GM12878 (cell line): ENCODE data around the gene KLHL35.

ENCODE experiments used
- CREB1 ChIP-seq: IDR thresholded peaks from 2 replicates; pipeline ENCODE4 v1.6.1; 2012; ENCODE audit warnings: low read depth, mild to moderate bottlenecking, inconsistent platforms
- CTCF ChIP-seq, 3 experiments: IDR thresholded peaks in 2 of 3; conservative IDR thresholded peaks in 1 of 3; 2 replicates each; pipeline ENCODE4 v1.5.1; 2011; ENCODE audit warnings: low read depth in 3 of 3, low read length in 3 of 3, mild to moderate bottlenecking in 3 of 3, control low read depth in 2 of 3, moderate library complexity in 2 of 3, inconsistent platforms in 1 of 3, mixed read lengths in 1 of 3; ENCODE audit not compliant: control insufficient read depth in 2 of 3, insufficient read depth in 1 of 3; ENCODE audit errors: extremely low read depth in 1 of 3
- EZH2 ChIP-seq: IDR thresholded peaks from 2 replicates; pipeline ENCODE4 v1.6.1; 2012; ENCODE audit warnings: low read depth, mild to moderate bottlenecking, control low read depth, inconsistent platforms, low read length, borderline replicate concordance; ENCODE audit not compliant: control insufficient read depth
- GABPA ChIP-seq: IDR thresholded peaks from 2 replicates; pipeline ENCODE4 v1.6.1; 2014; ENCODE audit warnings: antibody characterized with exemption, low read depth, mild to moderate bottlenecking, inconsistent platforms
- MEF2A ChIP-seq: IDR thresholded peaks from 2 replicates; pipeline ENCODE4 v1.6.1; 2011; ENCODE audit warnings: low read depth, mild to moderate bottlenecking, low read length, moderate library complexity; ENCODE audit not compliant: insufficient read depth
- POLR2AphosphoS5 ChIP-seq: IDR thresholded peaks from 2 replicates; pipeline ENCODE4 v1.6.1; 2011; ENCODE audit warnings: mild to moderate bottlenecking, low read length, inconsistent platforms
- REST ChIP-seq: IDR thresholded peaks from 2 replicates; pipeline ENCODE4 v1.6.1; 2012; ENCODE audit warnings: mild to moderate bottlenecking, low read depth, low read length
- SP1 ChIP-seq: IDR thresholded peaks from one replicate; pipeline ENCODE4 v1.6.1; 2011; ENCODE audit warnings: low read depth, low read length
- SRF ChIP-seq, 2 experiments: IDR thresholded peaks; 2 replicates each; pipeline ENCODE4 v1.6.1; 2011; ENCODE audit warnings: low read depth in 2 of 2, low read length in 2 of 2, mild to moderate bottlenecking in 1 of 2, moderate library complexity in 1 of 2

DNA sequence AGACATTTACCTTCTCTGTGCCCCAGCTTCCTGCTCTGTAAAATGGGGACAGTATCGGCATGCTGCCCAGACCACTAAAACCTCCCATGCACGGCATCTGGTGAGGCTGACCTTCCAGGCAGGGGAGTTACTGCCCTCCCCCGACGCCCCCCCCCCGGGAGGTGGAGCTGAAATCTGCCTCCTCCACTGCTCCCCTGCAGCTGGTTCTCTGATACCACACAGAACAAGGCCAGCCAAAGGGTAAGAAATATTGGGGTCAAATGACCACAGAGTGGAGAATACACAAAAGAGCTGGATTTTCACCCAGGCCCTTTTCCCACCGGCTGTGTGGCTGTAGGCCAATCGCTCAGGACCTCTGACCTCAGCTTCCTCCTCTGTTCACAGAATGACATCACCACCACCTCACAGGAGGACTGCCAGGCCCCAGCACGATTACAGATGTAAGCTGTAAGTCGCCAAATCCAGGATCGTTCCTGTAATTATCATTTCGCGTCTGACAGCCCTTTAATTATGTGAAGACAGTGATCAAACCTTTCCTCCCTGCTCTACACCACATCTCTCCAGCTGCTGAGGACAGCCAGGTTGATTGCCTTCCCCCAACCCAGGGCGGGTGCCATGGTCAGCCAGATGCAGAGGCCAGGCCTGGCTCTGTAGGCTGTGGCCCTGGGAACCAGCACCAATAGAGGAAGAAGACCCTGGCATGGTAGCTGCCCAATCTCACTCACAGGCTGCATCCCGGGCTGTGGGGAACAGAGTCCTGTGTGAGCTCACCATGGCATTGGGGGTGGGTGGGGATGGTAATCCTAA lies 35.7 kb upstream of the KLHL35 start:
- TF ChIP-seq CREB1 (no peak), SRF (IDR thresholded peaks at IDR 0.05; ENCODE audit: low read depth in 2 of 2, low read length in 2 of 2) (no peak), POLR2AphosphoS5 (no peak), REST (no peak), MEF2A (no peak), GABPA (no peak), EZH2 (no peak), CTCF (IDR thresholded peaks at IDR 0.05 in 2 of 3, conservative IDR thresholded peaks at IDR 0.05 in 1 of 3; ENCODE audit: control insufficient read depth in 2 of 3, extremely low read depth in 1 of 3, insufficient read depth in 1 of 3, low read depth in 3 of 3, low read length in 3 of 3) (no peak), SP1 (no peak)
